Activated effector memory CD4-positive, alpha-beta T cell treated with Interleukin-2 at 50 U/mL for 16 hours (primary cell): ENCODE data around the gene ZNF609.
A peak's percentile ranks its signal among the peaks of the same experiment; 100 is the strongest.

Experiments used
- DNase-seq: peaks from one replicate; pipeline ENCODE4 v3.0.0-alpha.2; 2020

The ZNF609 gene

GRCh38 chr15:64701482-64702184, 241.3 kb downstream of the ZNF609 start:
- DNase-seq: no peak

GRCh38 chr15:64702816-64703631, 242.6 kb downstream of the ZNF609 start:
- peak; percentile 93 for DNase-seq

GRCh38 chr15:64703632-64703959, 243.2 kb downstream of the ZNF609 start:
- DNase-seq: no peak

GRCh38 chr15:64705006-64705405, 244.6 kb downstream of the ZNF609 start:
- no peak for DNase-seq

GRCh38 chr15:64706011-64706911, 245.9 kb downstream of the ZNF609 start:
- no peak for DNase-seq

GRCh38 chr15:64710676-64711428, 250.5 kb downstream of the ZNF609 start:
- DNase-seq: no peak

GRCh38 chr15:64712353-64712752, 252.0 kb downstream of the ZNF609 start:
- DNase-seq: no peak

- DNase-seq: no peak
These were observed 253.2 kb downstream of the ZNF609 start for GRCh38 chr15:64713592-64713991.

- DNase-seq: no peak
These were observed 256.1 kb downstream of the ZNF609 start for GRCh38 chr15:64716452-64716851.

GRCh38 chr15:64717130-64717529, 256.8 kb downstream of the ZNF609 start:
- DNase-seq: no peak

- no peak for DNase-seq
These were observed 257.5 kb downstream of the ZNF609 start for GRCh38 chr15:64717735-64718495.

GRCh38 chr15:64720188-64720587, 259.8 kb downstream of the ZNF609 start:
- no peak for DNase-seq

- no peak for DNase-seq
These were observed 269.8 kb downstream of the ZNF609 start for GRCh38 chr15:64730151-64730550.

- peak; percentile 73 for DNase-seq
These were observed 270.8 kb downstream of the ZNF609 start for GRCh38 chr15:64731012-64731804.

- no peak for DNase-seq
These were observed 271.4 kb downstream of the ZNF609 start for GRCh38 chr15:64731805-64732151.

- DNase-seq: no peak
These were observed 271.9 kb downstream of the ZNF609 start for GRCh38 chr15:64732156-64732860.
